ENCODE data around the gene RFTN1.

Gene RFTN1

DNA sequence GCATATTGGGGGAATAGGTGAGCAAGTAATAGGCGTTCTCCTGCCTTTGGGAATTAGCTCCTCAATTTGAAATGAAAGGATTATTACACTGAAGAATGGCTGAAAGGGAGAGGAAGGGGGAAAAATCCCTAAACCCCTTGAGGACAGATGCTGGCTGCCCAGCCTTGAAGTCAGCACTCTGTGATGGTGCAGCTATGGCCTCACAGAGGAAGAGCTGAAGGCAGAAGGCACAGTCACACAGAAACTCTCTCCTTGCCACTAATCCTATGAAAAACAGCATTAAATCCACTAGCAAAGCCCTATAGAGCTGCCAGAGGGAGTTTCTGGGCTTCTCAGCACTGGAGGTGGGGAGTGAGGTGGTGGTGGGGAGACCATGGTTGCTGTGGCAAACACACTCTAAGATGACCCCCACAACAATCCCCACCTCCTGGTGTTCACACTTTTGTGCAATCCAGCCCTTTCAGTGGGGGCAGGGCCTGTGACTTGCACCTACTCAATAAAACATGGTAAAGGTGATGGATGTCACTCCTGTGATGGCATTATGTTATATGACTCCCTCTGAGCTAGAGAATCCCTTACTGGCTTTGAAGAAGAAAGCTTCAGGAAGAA is 101.2 kb downstream of the RFTN1 start:
- no peak for DNase-seq (ENCODE audit: low read depth in 3 of 3, low spot score in 1 of 3)

DNA sequence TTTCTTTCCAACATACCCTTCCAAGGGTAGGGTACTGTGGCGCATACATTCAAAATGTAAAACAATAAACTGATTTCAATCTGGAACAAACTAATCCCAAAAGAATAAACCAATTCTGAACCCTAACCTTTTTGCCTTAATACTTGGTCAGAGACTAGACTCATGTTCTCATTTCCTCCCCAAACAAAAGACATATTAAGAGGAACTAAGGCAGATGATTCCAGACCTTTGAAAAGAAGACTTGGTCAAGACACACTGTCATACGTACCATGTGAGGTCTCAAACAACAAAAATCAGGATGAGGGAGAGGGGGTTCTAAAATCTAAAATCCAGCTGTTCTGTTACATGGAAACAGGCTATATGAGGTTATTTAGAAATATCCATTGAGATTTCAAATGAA is 102.1 kb downstream of the RFTN1 start:
- DNase-seq (ENCODE audit: low read depth in 3 of 3, low spot score in 1 of 3), result no peak

DNA sequence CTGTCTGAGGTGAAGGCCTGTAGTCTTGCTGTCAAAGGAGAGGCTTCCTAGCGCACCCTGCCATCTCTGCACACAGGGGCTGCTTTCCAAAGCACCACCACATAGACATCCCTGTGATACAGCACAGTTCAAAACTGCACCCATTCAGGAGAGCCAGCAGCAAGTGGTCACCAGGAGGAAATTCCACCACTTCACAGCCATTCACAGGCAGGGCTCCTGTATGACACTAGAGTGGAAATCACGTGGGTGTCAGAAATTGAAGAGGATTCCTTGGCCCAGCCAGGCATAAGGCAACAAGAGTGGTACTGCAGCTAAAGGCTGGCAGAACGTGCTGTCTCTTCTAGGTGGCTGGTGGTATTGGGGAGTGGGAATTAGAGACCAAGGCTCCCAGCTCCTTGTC is 102.8 kb downstream of the RFTN1 start:
- no peak for DNase-seq (ENCODE audit: low read depth in 3 of 3, low spot score in 1 of 3)

DNA sequence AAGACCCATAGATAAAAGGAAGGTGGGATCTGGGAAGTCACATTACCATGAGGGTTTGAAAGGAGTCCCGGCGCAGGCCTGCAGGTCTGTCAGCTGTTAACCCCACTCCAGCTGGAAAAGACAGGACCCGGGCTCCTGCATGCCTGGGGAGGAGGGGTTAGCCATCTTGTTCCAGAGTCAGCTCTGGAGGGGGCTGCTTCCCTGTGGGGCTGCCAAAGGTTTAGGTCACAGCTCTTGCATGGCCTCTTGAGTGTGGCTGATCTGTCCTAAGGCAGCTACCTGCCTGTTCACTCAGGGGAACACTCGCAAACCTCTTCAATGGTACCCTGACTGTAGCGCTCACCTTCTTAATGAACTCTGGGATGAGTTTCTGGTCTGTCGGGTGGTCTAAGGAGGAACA is 104.5 kb downstream of the RFTN1 start:
- no peak for DNase-seq (ENCODE audit: low read depth in 3 of 3, low spot score in 1 of 3)

DNA sequence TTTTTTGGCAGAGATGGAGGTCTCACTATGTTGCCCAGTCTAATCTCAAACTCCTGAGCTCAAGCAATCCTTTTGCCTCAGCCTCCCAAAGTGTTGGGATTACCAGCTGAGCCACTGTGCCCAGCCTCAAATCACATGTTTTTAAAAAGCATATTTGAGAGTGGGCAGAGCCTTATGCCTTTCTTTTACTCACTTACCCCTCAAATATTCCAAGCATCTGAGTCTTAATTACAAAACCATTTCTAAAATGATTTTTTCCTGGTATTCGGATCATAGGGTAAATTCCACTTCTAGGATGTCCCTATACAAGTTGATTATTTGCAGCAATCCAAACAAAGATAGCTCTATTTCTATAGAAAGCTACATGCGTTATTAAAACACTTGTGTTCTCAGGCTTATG is 106.1 kb downstream of the RFTN1 start:
- DNase-seq (ENCODE audit: low read depth in 3 of 3, low spot score in 1 of 3), result no peak

DNA sequence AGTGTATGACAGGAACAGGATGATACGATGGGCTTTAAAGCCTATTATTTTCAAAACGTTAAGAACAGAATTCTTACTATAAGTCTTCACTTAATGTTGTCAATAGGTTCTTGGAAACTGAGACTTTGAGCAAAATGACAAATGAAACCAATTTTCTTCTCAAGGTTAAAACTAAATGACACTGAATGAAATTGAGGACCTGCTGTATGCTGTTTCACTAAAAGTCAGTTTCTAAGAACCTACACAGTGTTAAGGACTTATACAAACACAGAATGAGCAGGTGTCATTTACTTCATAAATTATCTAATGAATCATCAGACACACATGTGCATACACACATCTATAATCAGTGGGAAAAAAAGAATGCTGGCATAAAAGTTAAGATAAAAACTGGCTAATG is 106.9 kb downstream of the RFTN1 start:
- DNase-seq (ENCODE audit: low read depth in 3 of 3, low spot score in 1 of 3), result no peak

DNA sequence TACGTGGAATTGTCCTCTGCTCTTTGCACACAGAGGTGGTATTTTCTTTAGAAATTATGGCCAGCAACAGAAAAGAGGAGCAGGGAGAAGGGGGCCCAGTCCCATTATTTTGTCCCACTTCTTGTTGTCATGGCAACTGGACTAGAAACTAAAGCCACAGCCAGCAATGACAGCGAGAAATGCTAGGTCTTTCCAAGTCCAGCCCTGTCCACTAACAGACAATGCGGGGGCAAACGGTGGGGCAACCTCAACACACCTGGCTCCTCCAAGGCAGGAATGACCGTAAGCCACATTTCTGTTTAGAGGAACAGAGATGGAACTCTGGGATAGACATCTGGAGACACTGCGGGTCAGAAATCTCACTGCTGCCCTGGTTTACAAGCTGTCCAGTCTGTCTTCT is 107.3 kb downstream of the RFTN1 start:
- no peak for DNase-seq (ENCODE audit: low read depth in 3 of 3, low spot score in 1 of 3)

DNA sequence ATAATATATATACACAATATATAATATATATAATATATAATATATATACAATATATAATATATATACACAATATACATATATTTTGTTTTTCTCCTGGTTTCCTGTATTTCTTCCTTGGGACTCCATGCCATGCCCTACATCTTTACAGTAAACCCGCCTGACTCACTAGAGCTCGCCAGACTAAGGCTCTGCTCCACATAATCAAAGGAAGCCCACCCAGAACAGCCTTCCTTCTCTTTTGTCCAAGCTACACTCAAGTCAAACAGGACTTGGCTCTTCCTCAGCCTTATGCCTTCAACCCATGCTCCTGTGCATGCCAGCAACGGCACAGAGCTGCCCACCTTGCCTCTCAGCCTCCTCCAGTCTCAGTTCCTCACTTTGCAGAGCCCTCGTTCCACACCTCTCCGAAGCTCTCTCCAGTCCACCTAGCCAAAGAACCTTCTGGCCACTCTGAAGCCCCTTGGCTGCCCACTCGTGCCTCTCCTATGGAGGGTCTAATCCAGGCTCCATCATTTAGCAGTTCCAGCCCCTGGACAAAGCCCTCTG is 109.1 kb downstream of the RFTN1 start:
- DNase-seq (ENCODE audit: low read depth in 3 of 3, low spot score in 1 of 3), result no peak

DNA sequence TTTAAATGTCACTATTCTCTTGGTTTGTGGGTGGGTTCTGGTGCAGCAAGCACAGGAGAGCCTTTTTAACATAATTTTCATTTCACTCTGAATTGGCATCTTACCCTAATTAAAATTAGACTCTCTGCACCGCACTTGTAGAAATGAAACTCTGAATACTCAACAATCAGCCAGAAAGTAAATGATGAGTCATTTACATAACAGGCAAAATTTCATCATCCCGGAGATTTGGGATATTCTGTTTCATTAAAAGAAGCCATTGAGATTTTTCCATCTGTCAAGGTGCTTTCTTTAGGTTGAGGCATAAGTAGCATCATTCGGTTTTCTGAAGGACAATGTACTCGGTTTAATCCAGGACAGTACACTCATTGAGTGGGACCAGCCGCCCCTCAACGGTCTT is 111.0 kb downstream of the RFTN1 start:
- no peak for DNase-seq (ENCODE audit: low read depth in 3 of 3, low spot score in 1 of 3)

DNA sequence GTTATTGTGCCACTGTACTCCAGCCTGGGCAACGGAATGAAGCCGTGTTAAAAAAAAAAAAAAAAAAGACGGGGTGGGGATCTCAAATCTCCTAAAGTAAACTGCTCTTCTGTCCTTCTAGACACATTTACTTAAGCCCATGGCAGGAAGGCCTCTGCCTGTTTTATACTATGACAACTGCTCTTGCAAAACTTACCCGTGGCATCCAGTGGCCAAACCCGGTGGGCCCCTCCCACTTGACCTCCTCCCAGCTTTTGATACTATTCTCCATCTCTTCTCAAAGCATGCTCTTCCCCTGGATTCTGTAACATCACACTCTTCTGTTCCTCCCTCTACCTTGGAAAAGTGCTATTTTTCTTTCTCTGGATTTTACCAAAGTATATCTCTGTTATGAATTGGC is 112.2 kb downstream of the RFTN1 start:
- DNase-seq (ENCODE audit: low read depth in 3 of 3, low spot score in 1 of 3), result no peak

DNA sequence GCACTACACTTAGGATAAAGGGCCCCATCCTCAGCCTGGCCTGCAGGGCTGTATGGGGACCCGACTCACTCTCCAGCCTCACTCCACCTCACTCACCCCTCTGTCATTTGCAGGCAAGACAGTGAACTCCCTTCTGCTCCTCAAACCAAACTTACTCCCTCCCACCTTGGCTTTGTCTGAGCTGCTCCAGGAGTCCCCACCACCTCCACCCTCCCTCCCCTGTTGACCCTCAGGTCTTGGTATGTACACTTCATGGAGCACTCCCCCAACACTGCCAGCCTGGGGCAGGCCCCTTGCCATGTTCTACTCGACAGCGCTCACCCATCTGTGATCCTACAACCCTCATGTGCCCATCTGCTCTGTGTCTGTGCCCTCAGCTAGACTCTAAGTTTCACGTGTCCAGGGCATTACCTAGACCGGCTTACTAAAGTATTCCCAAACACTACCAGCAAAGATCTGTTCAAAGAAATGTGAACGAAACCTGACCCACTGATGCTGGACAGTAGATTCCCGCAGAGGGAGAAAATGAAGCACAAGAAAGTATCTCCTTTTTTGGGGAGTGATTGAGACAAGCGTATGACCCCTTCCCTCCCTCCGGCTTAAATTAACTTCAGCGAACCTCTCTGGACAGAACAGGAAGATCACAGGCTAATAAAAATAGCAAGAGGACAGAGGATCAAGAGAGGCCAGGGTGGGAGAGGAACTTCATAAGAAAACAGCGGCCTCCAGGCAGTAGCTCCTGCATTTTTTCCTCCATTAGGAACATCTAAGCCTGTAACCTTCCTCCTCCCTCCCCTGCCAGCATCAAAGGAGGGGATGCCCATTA is 113.2 kb downstream of the RFTN1 start:
- no peak for DNase-seq (ENCODE audit: low read depth in 3 of 3, low spot score in 1 of 3)

DNA sequence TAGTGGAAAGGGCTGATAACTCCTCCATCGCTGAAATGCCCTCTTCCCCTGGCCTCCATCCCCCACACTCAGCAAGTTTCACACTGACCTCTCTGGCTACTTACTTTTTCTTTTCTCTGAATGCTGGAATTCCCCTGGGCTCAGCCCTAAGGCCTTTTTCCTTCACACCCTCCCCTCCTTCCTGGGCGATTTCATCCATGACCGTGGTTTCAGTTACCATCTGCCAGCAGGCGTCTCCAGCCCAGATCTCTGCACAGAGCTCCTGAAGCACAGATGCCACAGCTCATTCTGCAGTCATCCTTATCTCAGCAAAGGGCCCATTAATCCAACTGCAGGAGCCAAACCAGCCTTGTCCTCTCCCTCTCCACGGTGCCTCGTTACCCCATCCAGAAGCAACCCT is 114.0 kb downstream of the RFTN1 start:
- DNase-seq (ENCODE audit: low read depth in 3 of 3, low spot score in 1 of 3), result no peak

DNA sequence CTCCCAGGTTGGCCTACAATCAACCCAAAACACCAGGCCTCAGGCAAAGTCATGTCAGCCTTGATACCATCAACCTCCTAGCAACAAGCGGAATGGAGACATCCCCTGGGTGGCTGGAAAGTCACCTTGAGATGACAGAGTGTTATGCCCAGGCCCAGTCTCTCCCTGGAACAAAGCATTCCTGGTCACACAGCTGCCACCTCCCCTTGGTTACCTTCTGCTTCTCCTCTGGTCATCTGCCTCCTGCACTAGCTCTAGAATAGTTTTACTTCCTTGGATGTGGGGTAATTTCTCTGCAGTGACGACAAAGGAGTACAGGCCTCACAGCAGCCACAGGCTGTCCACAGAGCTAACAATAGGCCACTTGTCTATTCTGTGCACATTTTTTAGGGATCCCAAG is 114.9 kb downstream of the RFTN1 start:
- DNase-seq (ENCODE audit: low read depth in 3 of 3, low spot score in 1 of 3), result no peak

DNA sequence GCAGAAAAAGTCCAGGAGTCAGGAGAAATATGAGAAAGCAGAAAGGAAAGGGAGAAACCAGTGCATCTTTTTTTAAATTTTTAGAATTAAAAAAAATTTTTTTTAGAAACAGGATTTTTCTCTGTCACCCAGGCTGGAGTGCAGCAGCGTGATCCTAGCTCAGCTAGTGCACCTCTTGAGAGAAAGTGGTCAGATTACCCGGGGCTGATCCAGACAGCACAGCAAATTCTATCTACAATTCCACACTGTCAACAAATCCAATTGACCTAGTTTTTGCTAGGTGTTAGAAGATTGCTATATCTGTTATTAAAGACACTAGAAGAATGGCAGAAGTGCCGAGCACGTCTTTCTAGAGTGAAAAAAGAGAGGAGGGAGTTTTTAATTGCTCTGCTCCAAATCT is 117.3 kb downstream of the RFTN1 start:
- no peak for DNase-seq (ENCODE audit: low read depth in 3 of 3, low spot score in 1 of 3)

DNA sequence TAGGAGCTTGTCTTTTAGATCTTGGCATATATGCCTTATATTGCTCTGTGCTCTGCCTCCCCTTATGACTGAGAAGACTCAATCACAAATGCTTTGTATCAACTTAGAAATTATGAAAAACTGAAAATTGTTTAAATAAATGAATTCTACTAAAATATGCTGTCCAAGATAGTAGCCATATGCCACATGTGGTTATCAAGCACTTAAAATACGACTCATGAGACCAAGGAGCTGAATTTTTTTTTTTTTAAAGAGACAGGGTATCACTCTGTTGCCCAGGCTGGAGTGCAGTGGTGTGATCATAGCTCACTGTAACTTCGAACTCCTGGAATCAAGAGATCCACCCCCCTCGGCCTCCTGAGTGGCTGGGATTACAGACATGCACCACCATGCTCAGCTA is 118.3 kb downstream of the RFTN1 start:
- DNase-seq (ENCODE audit: low read depth in 3 of 3, low spot score in 1 of 3), result no peak

DNA sequence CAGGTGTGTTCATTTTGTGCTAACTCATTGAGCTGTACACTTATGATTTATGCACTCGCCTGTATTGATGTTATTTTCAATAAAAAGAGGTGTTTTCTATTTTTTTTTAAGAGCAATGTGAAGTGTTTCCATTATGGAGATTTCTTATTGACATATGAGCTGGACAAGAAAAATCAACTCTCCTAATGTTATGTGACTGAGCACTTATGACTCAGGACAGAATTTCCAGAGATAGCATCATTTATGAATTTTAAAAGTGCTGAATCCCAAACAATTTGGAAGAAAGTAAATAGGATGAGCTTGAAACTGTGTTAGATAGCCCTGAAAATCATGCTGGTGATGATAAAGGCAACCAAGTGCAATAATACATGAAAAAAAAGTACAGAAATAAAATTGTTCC is 118.9 kb downstream of the RFTN1 start:
- DNase-seq (ENCODE audit: low read depth in 3 of 3, low spot score in 1 of 3), result no peak

DNA sequence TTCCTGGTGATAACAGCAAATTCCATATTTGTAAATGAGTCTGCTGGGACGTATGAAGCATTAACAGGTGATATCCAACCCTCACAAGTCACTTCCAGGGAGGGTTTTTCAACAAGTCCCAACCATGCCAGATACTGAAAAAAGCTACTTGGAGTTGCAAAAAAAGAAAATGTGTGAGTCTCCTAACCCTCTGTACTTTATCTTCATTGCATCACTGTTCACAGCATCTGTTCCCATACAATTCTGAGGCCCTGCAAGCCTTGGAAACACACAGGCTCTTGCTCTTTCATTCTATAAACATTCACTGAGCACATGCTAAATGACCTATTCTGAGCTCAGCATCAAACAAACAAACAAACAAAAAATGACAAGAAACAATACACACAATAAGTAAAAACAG is 120.8 kb downstream of the RFTN1 start:
- no peak for DNase-seq (ENCODE audit: low read depth in 3 of 3, low spot score in 1 of 3)

DNA sequence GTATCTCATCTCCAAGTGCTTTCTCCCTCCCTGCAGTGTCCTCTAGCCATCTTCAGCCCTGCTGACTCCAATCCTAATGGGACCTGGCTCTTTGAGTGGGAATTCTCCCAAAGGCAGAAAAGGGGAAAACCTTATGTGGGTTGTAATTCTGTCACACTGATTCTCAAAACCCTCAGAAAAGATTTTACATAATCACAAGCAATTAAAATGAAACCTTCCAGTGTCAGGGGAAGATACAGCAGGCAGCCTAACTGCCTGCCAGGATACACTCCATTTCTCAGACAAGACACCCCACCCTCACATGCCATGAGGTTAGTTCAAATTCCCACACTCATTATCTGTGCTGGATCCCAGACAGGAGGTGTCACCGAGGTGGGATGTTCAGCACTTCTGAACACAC is 121.4 kb downstream of the RFTN1 start:
- DNase-seq (ENCODE audit: low read depth in 3 of 3, low spot score in 1 of 3), result no peak

DNA sequence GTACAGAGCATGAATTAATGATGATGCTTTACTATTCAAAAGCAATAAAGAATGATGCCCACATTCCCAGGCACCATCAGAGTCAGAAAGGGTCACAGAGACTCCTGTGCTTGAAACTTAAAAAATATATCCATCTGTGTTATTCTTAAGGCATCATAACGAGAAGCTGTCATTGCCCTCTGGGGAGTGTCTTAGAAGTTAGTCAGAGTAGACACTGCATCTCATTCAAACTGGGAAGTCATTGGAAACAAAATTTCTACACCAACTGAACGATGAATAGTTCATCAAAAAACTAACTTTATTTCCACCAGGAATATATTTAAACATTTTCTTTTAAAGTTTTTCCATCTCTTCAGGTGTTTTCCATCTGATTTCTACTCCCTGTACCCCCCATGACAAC is 122.9 kb downstream of the RFTN1 start:
- no peak for DNase-seq (ENCODE audit: low read depth in 3 of 3, low spot score in 1 of 3)

DNA sequence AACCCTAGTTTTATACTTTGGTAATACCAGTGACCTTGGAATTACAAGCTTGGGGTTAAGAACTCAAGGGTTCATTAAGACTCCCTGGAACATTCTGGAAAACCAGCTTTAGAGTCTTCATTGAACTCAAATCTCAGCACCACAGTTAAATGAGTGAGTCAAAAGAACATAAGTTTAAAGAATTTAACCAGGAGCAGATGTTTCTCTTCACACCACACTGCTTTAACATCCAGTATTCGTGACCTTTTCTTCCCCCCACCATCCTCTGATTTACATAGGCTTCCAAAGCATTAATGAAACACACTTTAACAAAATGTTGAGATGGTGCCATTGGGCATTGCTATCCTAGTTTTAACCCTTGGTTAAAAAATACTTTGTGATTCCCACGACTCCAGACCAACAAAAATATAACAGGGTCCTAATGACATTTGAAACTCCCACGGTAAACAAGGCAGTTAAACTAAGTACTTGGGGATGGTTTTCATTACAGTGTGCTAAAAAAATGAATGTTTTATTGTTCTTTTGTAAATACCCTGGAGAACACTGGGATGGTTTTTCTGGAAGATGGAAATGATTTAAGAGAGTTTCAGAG is 124.6 kb downstream of the RFTN1 start:
- no peak for DNase-seq (ENCODE audit: low read depth in 3 of 3, low spot score in 1 of 3)

DNA sequence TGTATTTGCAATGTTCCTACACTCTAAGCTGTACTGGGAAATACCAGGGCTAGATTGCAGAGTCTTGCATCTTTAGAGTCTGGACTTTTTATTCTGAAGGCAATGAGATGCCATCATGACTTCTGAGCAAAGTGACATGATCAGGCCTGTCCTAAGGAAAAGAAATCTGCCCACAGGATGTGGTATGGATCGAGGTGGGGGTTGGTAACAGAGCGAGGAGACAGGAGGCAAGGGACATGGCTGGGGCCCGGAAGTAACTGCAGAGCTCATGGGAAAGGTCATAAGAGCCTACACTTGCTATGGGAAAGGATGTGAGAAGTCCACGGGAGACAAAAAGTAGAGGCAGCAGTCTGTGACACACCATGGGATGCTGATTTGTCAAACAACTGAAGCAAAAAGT is 126.9 kb downstream of the RFTN1 start:
- DNase-seq (ENCODE audit: low read depth in 3 of 3, low spot score in 1 of 3), result no peak

DNA sequence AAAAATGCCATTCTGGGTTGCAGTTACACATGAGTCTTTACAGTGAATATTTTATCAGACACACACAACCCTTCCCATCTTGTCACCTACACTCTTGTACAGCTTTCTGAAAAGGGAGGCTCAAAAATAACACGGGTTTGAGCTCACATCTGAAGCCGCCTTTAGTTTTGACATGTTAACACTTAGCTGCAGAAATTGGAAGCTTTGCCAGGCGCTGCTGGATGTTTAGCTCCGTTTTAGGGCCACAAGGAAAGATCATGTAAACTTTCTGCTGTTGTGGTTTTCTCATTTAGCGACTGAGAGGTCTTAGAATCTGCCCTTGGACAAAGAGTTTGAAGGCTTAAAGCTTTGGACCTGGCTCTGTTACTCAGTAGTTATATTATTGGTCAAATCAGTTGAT is 128.3 kb downstream of the RFTN1 start:
- no peak for DNase-seq (ENCODE audit: low read depth in 3 of 3, low spot score in 1 of 3)

All from stimulated activated CD4-positive, alpha-beta T cell treated with anti-CD3 and anti-CD28 coated beads, TNF-alpha, amount 100 ng/mL, for 1 hour (primary cell).